Measurements from ENCODE around the gene TRIM58.

TRIM58 gene

GRCh38 chr1:247864644-247865043 is 7.7 kb downstream of the TRIM58 start:
- POLR2A ChIA-PET = no interaction called here
- TF ChIP-seq CTCF (IDR thresholded peaks at IDR 0.05; ENCODE audit: control extremely low read depth, extremely low read depth, low read depth, missing control alignments) = no peak
- no peak for DNase-seq (ENCODE audit: extremely low spot score)
- CTCF ChIA-PET = interaction anchor here (1.5 kb wide), 1 partner anchor 17 kb away, joined by 4 read pairs; no protein-coding TSS in a partner anchor

GRCh38 chr1:247865416-247865815 is 8.4 kb downstream of the TRIM58 start:
- POLR2A ChIA-PET = no interaction called here
- no peak for TF ChIP-seq CTCF (IDR thresholded peaks at IDR 0.05; ENCODE audit: control extremely low read depth, extremely low read depth, low read depth, missing control alignments)
- no peak for DNase-seq (ENCODE audit: extremely low spot score)
- CTCF ChIA-PET = interaction anchor here (1.5 kb wide), 1 partner anchor 18 kb away, joined by 4 read pairs; no protein-coding TSS in a partner anchor

GRCh38 chr1:247883346-247883745 is 26.4 kb downstream of the TRIM58 start:
- TF ChIP-seq CTCF (IDR thresholded peaks at IDR 0.05; ENCODE audit: control extremely low read depth, extremely low read depth, low read depth, missing control alignments) = no peak
- CTCF ChIA-PET = no interaction called here
- POLR2A ChIA-PET = no interaction called here
- no peak for DNase-seq (ENCODE audit: extremely low spot score)

- ChIA-PET POLR2A (no interaction called here), CTCF (interaction anchor here (1.4 kb wide), 1 partner anchor 10 kb away, joined by 6 read pairs; the partner anchor contains the start of gene OR2W3)
- TF ChIP-seq CTCF (IDR thresholded peaks at IDR 0.05; ENCODE audit: control extremely low read depth, extremely low read depth, low read depth, missing control alignments) = no peak
- DNase-seq (ENCODE audit: extremely low spot score) = no peak
Measured at GRCh38 chr1:247884797-247885413, 27.9 kb downstream of the TRIM58 start.

- TF ChIP-seq CTCF (IDR thresholded peaks at IDR 0.05; ENCODE audit: control extremely low read depth, extremely low read depth, low read depth, missing control alignments) = no peak
- POLR2A ChIA-PET = no interaction called here
- DNase-seq (ENCODE audit: extremely low spot score) = no peak
- CTCF ChIA-PET = interaction anchor here (1.2 kb wide), 1 partner anchor 10 kb away, joined by 6 read pairs; no protein-coding TSS in a partner anchor
Measured at GRCh38 chr1:247895163-247895637, 38.2 kb downstream of the TRIM58 start, which contains the start of gene OR2W3. OR2W3 (plus strand) TSS chr1:247895587; CDS start chr1:247895587, 0 bp downstream.

- ChIA-PET POLR2A (no interaction called here), CTCF (interaction anchor here (1.2 kb wide), 1 partner anchor 11 kb away, joined by 6 read pairs; no protein-coding TSS in a partner anchor)
- DNase-seq (ENCODE audit: extremely low spot score) = no peak
- no peak for TF ChIP-seq CTCF (IDR thresholded peaks at IDR 0.05; ENCODE audit: control extremely low read depth, extremely low read depth, low read depth, missing control alignments)
Measured at GRCh38 chr1:247895976-247896375, 39.0 kb downstream of the TRIM58 start.

Measured in GM10248 (cell line).